ENCODE measurements around the gene ARHGAP22. TPM values are rescaled to one million over a fixed set of nuclear protein-coding genes. Genes with fewer than 3 reads are reported as not detected.
"Not testable (repeated sequence)": the region's sequence is repeated elsewhere in the genome, so short reads cannot be mapped to it uniquely, and the experiment has no call there.

ARHGAP22 gene
- polyA plus RNA-seq, 1 donor from 2014 or later, result 0.15 TPM

GRCh38 chr10:48647073-48647472 lies 42.2 kb upstream of the ARHGAP22 start:
- not testable (repeated sequence) for H2AFZ ChIP-seq (ENCODE audit: low read depth, low read length); H3K36me3 ChIP-seq (ENCODE audit: insufficient read depth, low read length); H3K9me2 ChIP-seq (ENCODE audit: insufficient read depth, low read length); H3K9me3 ChIP-seq (ENCODE audit: low read length); H3K79me2 ChIP-seq (replicated peaks; ENCODE audit: insufficient read depth, low read length); H3K4me3 ChIP-seq (ENCODE audit: low read length); H4K20me1 ChIP-seq (ENCODE audit: insufficient read depth); H3K9ac ChIP-seq (ENCODE audit: low read length); H3K27ac ChIP-seq (ENCODE audit: low read length); H3F3A ChIP-seq (ENCODE audit: insufficient read depth, low read length, poor library complexity, severe bottlenecking); H3K27me3 ChIP-seq (ENCODE audit: insufficient read depth, low read depth, low read length); H3K4me2 ChIP-seq (ENCODE audit: low read length)

GRCh38 chr10:48645600-48645999 lies 40.7 kb upstream of the ARHGAP22 start:
- Histone ChIP-seq H3K9me2 (ENCODE audit: insufficient read depth, low read length) (no peaks in the 10 kb centered on the region), H3K4me3 (ENCODE audit: low read length) (no peak overlapping the region), H3K27ac (ENCODE audit: low read length) (no peak overlapping the region), H3K4me2 (ENCODE audit: low read length) (no peak overlapping the region), H3K9ac (ENCODE audit: low read length) (no peak overlapping the region), H3K9me3 (ENCODE audit: low read length) (no peaks in the 10 kb centered on the region), H3F3A (ENCODE audit: insufficient read depth, low read length, poor library complexity, severe bottlenecking) (no peaks in the 10 kb centered on the region), H3K36me3 (ENCODE audit: insufficient read depth, low read length) (no peaks in the 10 kb centered on the region), H2AFZ (ENCODE audit: low read depth, low read length) (no peak overlapping the region), H4K20me1 (ENCODE audit: insufficient read depth) (no peaks in the 10 kb centered on the region), H3K79me2 (replicated peaks; ENCODE audit: insufficient read depth, low read length) (no peaks in the 10 kb centered on the region), H3K27me3 (ENCODE audit: insufficient read depth, low read depth, low read length) (no peaks in the 10 kb centered on the region)
- TF ChIP-seq RAD21 (conservative IDR thresholded peaks at IDR 0.05) (no peak), TAF1 (IDR thresholded peaks at IDR 0.05; ENCODE audit: low read depth) (no peak), SMC3 (conservative IDR thresholded peaks at IDR 0.05; ENCODE audit: poor library complexity) (no peak), REST (IDR thresholded peaks at IDR 0.05; ENCODE audit: borderline replicate concordance) (no peak), CTCF (IDR thresholded peaks at IDR 0.05; ENCODE audit: poor library complexity, severe bottlenecking) (no peak), POLR2AphosphoS5 (IDR thresholded peaks at IDR 0.05) (no peak), EZH2 (IDR thresholded peaks at IDR 0.05; ENCODE audit: borderline replicate concordance, insufficient read depth, low read length, poor library complexity, severe bottlenecking) (no peak), MXI1 (conservative IDR thresholded peaks at IDR 0.05; ENCODE audit: poor library complexity, severe bottlenecking) (no peak), EP300 (conservative IDR thresholded peaks at IDR 0.05; ENCODE audit: poor library complexity, severe bottlenecking) (no peak)

GRCh38 chr10:48641099-48641690 lies 36.3 kb upstream of the ARHGAP22 start:
- H3K27ac ChIP-seq (ENCODE audit: low read length); H3K9ac ChIP-seq (ENCODE audit: low read length); H3K36me3 ChIP-seq (ENCODE audit: insufficient read depth, low read length); H3K9me3 ChIP-seq (ENCODE audit: low read length); H2AFZ ChIP-seq (ENCODE audit: low read depth, low read length); H3F3A ChIP-seq (ENCODE audit: insufficient read depth, low read length, poor library complexity, severe bottlenecking); H3K79me2 ChIP-seq (replicated peaks; ENCODE audit: insufficient read depth, low read length); H3K4me3 ChIP-seq (ENCODE audit: low read length); H3K9me2 ChIP-seq (ENCODE audit: insufficient read depth, low read length); H3K4me2 ChIP-seq (ENCODE audit: low read length); H3K27me3 ChIP-seq (ENCODE audit: insufficient read depth, low read depth, low read length); H4K20me1 ChIP-seq (ENCODE audit: insufficient read depth): not testable (repeated sequence)

Measured in neural cell (in vitro differentiated cells).